ENCODE measurements around the gene MBD3. TPM values are rescaled to one million over a fixed set of nuclear protein-coding genes. Genes with fewer than 3 reads are reported as not detected.

The MBD3 gene
- total and polyA plus RNA-seq, 3 donors from 2014 or later = 78.3 to 153 (median 146) TPM

DNA sequence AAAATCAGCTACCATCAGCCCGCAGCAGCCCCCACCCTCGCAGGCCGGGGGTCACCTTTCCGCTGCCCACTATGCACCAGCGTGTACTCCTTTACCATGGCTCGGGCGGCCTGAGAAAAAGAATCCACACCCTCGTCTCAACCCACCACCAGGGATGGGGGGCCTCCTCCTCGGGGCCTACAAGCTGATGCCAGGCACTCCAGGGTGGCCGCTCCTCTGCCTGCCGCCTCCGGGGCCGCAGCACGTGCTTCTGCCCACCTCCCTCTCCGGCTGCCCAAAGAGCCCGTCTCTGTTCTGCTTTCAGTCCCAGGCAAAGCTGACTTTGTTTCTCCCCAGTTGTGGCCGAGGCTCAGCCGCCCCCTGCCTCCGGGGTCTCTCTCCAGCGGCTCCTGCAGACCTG, 13.4 kb downstream of the MBD3 start:
- no peaks in the 10 kb centered on the region for H3K27me3 ChIP-seq
- no peaks in the 10 kb centered on the region for H3K9me3 ChIP-seq
- H3K4me1 ChIP-seq = no peaks in the 10 kb centered on the region
- 89 to 96% methylated on average over 20 of the region's 20 CpGs for WGBS, 2 donors
- DNase-seq = no peak
- no peak overlapping the region for H3K4me3 ChIP-seq
- intact Hi-C loops (cut with DNase I; ENCODE audit: low total_unique reads) = no loop called here
- no peaks in the 10 kb centered on the region for H3K36me3 ChIP-seq (ENCODE audit: low read depth, missing control alignments)
- no peak overlapping the region for H3K27ac ChIP-seq
- TF ChIP-seq, protein P1, sequence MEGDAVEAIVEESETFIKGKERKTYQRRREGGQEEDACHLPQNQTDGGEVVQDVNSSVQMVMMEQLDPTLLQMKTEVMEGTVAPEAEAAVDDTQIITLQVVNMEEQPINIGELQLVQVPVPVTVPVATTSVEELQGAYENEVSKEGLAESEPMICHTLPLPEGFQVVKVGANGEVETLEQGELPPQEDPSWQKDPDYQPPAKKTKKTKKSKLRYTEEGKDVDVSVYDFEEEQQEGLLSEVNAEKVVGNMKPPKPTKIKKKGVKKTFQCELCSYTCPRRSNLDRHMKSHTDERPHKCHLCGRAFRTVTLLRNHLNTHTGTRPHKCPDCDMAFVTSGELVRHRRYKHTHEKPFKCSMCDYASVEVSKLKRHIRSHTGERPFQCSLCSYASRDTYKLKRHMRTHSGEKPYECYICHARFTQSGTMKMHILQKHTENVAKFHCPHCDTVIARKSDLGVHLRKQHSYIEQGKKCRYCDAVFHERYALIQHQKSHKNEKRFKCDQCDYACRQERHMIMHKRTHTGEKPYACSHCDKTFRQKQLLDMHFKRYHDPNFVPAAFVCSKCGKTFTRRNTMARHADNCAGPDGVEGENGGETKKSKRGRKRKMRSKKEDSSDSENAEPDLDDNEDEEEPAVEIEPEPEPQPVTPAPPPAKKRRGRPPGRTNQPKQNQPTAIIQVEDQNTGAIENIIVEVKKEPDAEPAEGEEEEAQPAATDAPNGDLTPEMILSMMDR (IDR thresholded peaks at IDR 0.05) = no peak
- no peak for TF ChIP-seq POLR2A (IDR thresholded peaks at IDR 0.05)

DNA sequence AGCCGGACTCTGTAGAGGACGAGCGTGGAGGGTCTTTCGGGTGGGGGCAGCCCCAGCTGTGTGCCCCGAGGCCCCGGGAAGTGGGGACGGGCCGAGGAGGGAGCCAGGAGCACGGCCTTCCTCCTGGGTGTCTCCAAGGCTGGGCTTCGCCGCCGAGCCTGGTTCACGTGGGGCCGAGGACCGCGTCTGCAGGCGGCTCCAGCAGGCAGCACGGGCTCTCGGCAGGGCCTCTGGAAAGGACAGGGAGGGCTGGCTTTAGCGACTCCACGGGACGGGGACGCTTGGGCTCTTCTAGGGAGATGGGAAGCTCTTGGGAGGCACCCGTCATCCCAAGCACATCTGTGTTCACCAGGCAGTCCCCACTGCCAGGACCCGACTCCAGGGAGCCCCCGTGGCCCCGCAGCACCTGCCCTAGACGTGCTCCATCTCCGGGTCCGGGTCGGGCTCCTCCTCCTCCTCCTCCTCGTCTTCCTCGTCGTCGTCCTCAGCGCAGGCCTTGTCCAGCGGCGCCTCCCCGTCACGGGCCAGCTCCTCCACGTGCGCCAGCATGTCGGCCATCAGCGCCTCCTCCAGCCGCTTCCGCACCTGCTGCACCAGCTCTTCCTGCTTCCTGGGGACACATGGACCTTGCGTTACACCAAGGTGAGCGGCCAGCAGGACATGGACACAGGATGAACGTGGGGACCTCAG, 14.6 kb downstream of the MBD3 start:
- Histone ChIP-seq H3K4me1 (no peaks in the 10 kb centered on the region), H3K27me3 (no peaks in the 10 kb centered on the region), H3K36me3 (ENCODE audit: low read depth, missing control alignments) (no peaks in the 10 kb centered on the region), H3K4me3 (no peak overlapping the region), H3K27ac (no peak overlapping the region), H3K9me3 (no peaks in the 10 kb centered on the region)
- TF ChIP-seq, protein P1 (IDR thresholded peaks at IDR 0.05) = no peak
- no peak for TF ChIP-seq POLR2A (IDR thresholded peaks at IDR 0.05)
- intact Hi-C loops (cut with DNase I; ENCODE audit: low total_unique reads) = no loop called here
- DNase-seq = no peak
- WGBS, 2 donors = 81% methylated on average over 17 to 48 of the region's 49 CpGs

DNA sequence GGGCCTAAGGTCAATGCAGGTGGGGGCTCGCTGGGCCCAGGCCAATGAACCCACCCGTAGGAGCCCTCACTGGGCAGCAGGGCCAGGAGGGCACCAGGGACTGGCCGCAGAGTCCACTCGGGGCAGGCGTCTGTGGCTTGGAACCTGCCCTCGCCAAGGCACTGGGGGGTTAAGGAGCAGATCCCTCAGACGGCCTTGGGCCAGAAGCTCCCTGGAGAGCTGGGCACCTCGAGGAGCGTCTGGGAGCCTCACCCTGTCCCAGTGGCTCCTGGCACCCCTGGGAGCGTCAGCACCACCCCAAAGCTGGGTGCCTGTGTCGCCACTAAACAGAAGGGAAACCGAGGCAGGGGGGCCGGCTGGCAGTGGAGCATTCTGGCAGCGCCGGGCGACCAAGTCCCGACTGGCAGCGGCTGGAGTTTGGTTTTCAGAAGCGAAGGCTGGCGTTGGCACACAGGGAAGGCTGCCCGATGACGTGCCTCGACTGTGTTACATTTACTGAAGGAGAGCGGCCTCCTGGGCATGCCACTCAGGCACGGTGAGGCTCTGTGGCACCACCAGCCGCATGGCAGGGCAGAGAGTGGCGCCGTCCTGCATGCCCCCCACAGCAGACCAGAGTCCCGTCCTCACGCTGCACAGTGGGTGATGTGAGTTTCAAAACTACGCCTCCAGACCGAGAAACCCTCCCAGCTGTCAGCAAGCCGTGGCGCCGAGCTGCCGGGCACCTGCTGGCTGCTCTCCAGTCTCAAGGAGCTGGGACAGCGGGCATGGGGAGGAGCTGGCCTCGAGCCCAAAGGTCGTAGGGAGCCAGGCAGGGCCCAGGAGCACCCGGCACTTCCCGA, 15.4 kb downstream of the MBD3 start:
- no peak for DNase-seq
- Histone ChIP-seq H3K27me3 (no peaks in the 10 kb centered on the region), H3K4me1 (no peaks in the 10 kb centered on the region), H3K4me3 (no peak overlapping the region), H3K27ac (no peak overlapping the region), H3K9me3 (no peaks in the 10 kb centered on the region), H3K36me3 (ENCODE audit: low read depth, missing control alignments) (no peaks in the 10 kb centered on the region)
- intact Hi-C loops (cut with DNase I; ENCODE audit: low total_unique reads) = no loop called here
- TF ChIP-seq, protein P1 (IDR thresholded peaks at IDR 0.05) = no peak
- TF ChIP-seq POLR2A (IDR thresholded peaks at IDR 0.05) = no peak
- WGBS, 2 donors = 85 to 99% methylated on average over 16 to 41 of the region's 41 CpGs

DNA sequence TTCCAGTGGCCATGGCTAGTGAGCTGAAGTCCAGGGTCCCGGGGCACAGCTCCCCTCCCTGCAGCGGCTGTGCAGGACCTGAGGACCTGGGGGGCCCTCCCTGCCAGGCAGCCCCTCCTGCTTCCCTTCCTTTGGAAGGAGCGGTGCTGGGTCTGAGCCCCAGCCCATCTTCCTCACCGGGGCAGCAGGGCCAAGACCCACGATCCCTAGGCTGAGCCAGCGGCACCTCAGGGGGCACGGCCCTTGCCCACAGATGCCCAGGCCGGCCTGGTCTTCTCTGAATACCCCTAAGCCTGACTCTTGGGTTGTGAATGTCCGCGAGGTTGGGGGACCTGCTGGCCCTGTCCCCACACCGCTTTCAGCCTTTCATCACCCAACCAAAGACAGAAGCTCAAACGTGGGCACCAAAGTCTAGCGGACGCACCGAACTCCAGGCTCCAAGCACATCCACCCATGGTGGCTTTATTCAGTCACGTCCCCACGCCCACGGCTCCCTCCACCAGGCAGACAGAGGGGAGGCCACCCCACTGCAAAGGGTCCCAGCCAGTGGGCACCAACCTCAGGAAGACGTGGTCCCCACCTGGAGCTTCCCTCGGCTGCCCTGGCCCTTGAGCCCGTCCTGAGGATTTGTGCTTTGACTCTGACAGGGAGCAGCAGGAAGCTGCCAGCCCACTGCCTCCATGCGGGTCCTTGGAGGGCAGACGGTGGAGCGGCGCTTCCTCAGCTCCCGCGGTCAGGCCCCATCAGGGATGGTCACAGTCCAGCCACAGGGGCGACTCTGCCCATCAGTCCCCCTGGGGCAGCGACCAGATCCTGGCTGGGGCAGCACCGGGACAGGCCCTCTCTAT, 16.2 kb downstream of the MBD3 start:
- intact Hi-C loops (cut with DNase I; ENCODE audit: low total_unique reads) = no loop called here
- Histone ChIP-seq H3K27me3 (no peaks in the 10 kb centered on the region), H3K36me3 (ENCODE audit: low read depth, missing control alignments) (no peaks in the 10 kb centered on the region), H3K4me3 (no peak overlapping the region), H3K4me1 (no peaks in the 10 kb centered on the region), H3K27ac (no peak overlapping the region), H3K9me3 (no peaks in the 10 kb centered on the region)
- TF ChIP-seq POLR2A (IDR thresholded peaks at IDR 0.05) = no peak
- TF ChIP-seq, protein P1 (IDR thresholded peaks at IDR 0.05) = no peak
- DNase-seq = no peak
- 86 to 91% methylated on average over 10 to 28 of the region's 30 CpGs for WGBS, 2 donors
